ENCODE data around the gene MTUS2.

The MTUS2 gene

GRCh38 chr13:29540334-29540733 is 720.2 kb downstream of the MTUS2 start:
- Histone ChIP-seq H3K4me1 (ENCODE audit: insufficient read depth, low read length, poor library complexity, severe bottlenecking) (no peaks in the 10 kb centered on the region), H3K4me2 (ENCODE audit: low read depth, low read length, poor library complexity, severe bottlenecking) (no peak overlapping the region), H3K9ac (ENCODE audit: low read depth, low read length, poor library complexity, severe bottlenecking) (no peak overlapping the region), H3K9me2 (replicated peaks; ENCODE audit: low read depth, low read length) (no peaks in the 10 kb centered on the region), H3F3A (ENCODE audit: low read depth) (no peaks in the 10 kb centered on the region), H3K79me2 (ENCODE audit: insufficient read depth, low read length) (peaks cover 70% of the 10 kb centered on the region), H2AFZ (ENCODE audit: low read length) (no peak overlapping the region), H3K27me3 (ENCODE audit: insufficient read depth, low read length, poor library complexity, severe bottlenecking) (no peaks in the 10 kb centered on the region), H3K4me3 (ENCODE audit: low read length, poor library complexity, severe bottlenecking) (no peak overlapping the region), H3K9me3 (ENCODE audit: insufficient read depth, low read depth, low read length) (no peaks in the 10 kb centered on the region), H4K20me1 (ENCODE audit: insufficient read depth, low read length, poor library complexity, severe bottlenecking) (peaks cover 51% of the 10 kb centered on the region), H3K36me3 (ENCODE audit: insufficient read depth, low read length) (peaks cover 47% of the 10 kb centered on the region)
- TF ChIP-seq CTCF (conservative IDR thresholded peaks at IDR 0.05; ENCODE audit: low read length), result no peak
- no peak for TF ChIP-seq EZH2phosphoT487 (IDR thresholded peaks at IDR 0.05; ENCODE audit: borderline replicate concordance)

GRCh38 chr13:29540799-29541198 is 720.7 kb downstream of the MTUS2 start:
- H3K36me3 ChIP-seq (ENCODE audit: insufficient read depth, low read length), result peaks cover 47% of the 10 kb centered on the region
- H3K4me2 ChIP-seq (ENCODE audit: low read depth, low read length, poor library complexity, severe bottlenecking), result no peak overlapping the region
- H3K4me3 ChIP-seq (ENCODE audit: low read length, poor library complexity, severe bottlenecking), result no peak overlapping the region
- H2AFZ ChIP-seq (ENCODE audit: low read length), result no peak overlapping the region
- no peak overlapping the region for H3K9ac ChIP-seq (ENCODE audit: low read depth, low read length, poor library complexity, severe bottlenecking)
- peaks cover 51% of the 10 kb centered on the region for H4K20me1 ChIP-seq (ENCODE audit: insufficient read depth, low read length, poor library complexity, severe bottlenecking)
- no peaks in the 10 kb centered on the region for H3K9me3 ChIP-seq (ENCODE audit: insufficient read depth, low read depth, low read length)
- TF ChIP-seq CTCF (conservative IDR thresholded peaks at IDR 0.05; ENCODE audit: low read length) (no peak), EZH2phosphoT487 (IDR thresholded peaks at IDR 0.05; ENCODE audit: borderline replicate concordance) (no peak)
- H3K9me2 ChIP-seq (replicated peaks; ENCODE audit: low read depth, low read length), result no peaks in the 10 kb centered on the region
- peaks cover 74% of the 10 kb centered on the region for H3K79me2 ChIP-seq (ENCODE audit: insufficient read depth, low read length)
- no peaks in the 10 kb centered on the region for H3F3A ChIP-seq (ENCODE audit: low read depth)
- no peaks in the 10 kb centered on the region for H3K4me1 ChIP-seq (ENCODE audit: insufficient read depth, low read length, poor library complexity, severe bottlenecking)
- no peaks in the 10 kb centered on the region for H3K27me3 ChIP-seq (ENCODE audit: insufficient read depth, low read length, poor library complexity, severe bottlenecking)

GRCh38 chr13:29541400-29541799 is 721.3 kb downstream of the MTUS2 start:
- H3K9me3 ChIP-seq (ENCODE audit: insufficient read depth, low read depth, low read length), result no peaks in the 10 kb centered on the region

More at GRCh38 chr13:29541400-29541799, 721.3 kb downstream of the MTUS2 start:
- no peaks in the 10 kb centered on the region for H3K9me2 ChIP-seq (replicated peaks; ENCODE audit: low read depth, low read length)
- TF ChIP-seq CTCF (conservative IDR thresholded peaks at IDR 0.05; ENCODE audit: low read length) (no peak), EZH2phosphoT487 (IDR thresholded peaks at IDR 0.05; ENCODE audit: borderline replicate concordance) (no peak)
- H3F3A ChIP-seq (ENCODE audit: low read depth), result no peaks in the 10 kb centered on the region
- no peak overlapping the region for H3K9ac ChIP-seq (ENCODE audit: low read depth, low read length, poor library complexity, severe bottlenecking)
- no peaks in the 10 kb centered on the region for H3K4me1 ChIP-seq (ENCODE audit: insufficient read depth, low read length, poor library complexity, severe bottlenecking)
- H3K27me3 ChIP-seq (ENCODE audit: insufficient read depth, low read length, poor library complexity, severe bottlenecking), result no peaks in the 10 kb centered on the region
- no peak overlapping the region for H3K4me3 ChIP-seq (ENCODE audit: low read length, poor library complexity, severe bottlenecking)
- H4K20me1 ChIP-seq (ENCODE audit: insufficient read depth, low read length, poor library complexity, severe bottlenecking), result peaks cover 51% of the 10 kb centered on the region
- H2AFZ ChIP-seq (ENCODE audit: low read length), result no peak overlapping the region
- H3K79me2 ChIP-seq (ENCODE audit: insufficient read depth, low read length), result peaks cover 80% of the 10 kb centered on the region
- H3K36me3 ChIP-seq (ENCODE audit: insufficient read depth, low read length), result peaks cover 47% of the 10 kb centered on the region; the same call in 1 of the 2 replicates
- no peak overlapping the region for H3K4me2 ChIP-seq (ENCODE audit: low read depth, low read length, poor library complexity, severe bottlenecking)
